HUES48 (cell line): ENCODE measurements around the gene CELF4.

Experiments
- H3K27ac ChIP-seq: one replicate; pipeline ENCODE4 v1.7.0; 2013; ENCODE audit warnings: low read depth, low read length, inconsistent platforms
- H3K27me3 ChIP-seq: 2 replicates; pipeline ENCODE4 v1.6.1; 2013; ENCODE audit warnings: mild to moderate bottlenecking, low read length; ENCODE audit not compliant: control insufficient read depth, insufficient read depth
- H3K36me3 ChIP-seq: 2 replicates; pipeline ENCODE4 v1.6.1; 2013; ENCODE audit warnings: low read length; ENCODE audit not compliant: control insufficient read depth, insufficient read depth
- H3K4me1 ChIP-seq: 2 replicates; pipeline ENCODE4 v1.6.1; 2013; ENCODE audit warnings: mild to moderate bottlenecking, low read length; ENCODE audit not compliant: control insufficient read depth, insufficient read depth
- H3K4me3 ChIP-seq: 2 replicates; pipeline ENCODE4 v1.5.1; 2013; ENCODE audit warnings: mild to moderate bottlenecking, low read depth, low read length
- H3K9ac ChIP-seq: 2 replicates; pipeline ENCODE4 v1.6.1; 2013; ENCODE audit warnings: mild to moderate bottlenecking, low read depth, low read length, moderate library complexity
- H3K9me3 ChIP-seq: 2 replicates; pipeline ENCODE4 v1.6.1; 2013; ENCODE audit warnings: low read length; ENCODE audit not compliant: control insufficient read depth, insufficient read depth

CELF4 gene

GRCh38 chr18:37285825-37286224 is 279.8 kb downstream of the CELF4 start:
- no peaks in the 10 kb centered on the region for H3K36me3 ChIP-seq
- no peaks in the 10 kb centered on the region for H3K4me1 ChIP-seq
- no peak overlapping the region for H3K27ac ChIP-seq
- H3K9ac ChIP-seq = no peak overlapping the region
- H3K27me3 ChIP-seq = no peaks in the 10 kb centered on the region
- H3K4me3 ChIP-seq = no peak overlapping the region
- no peaks in the 10 kb centered on the region for H3K9me3 ChIP-seq

- Histone ChIP-seq H3K4me3 (no peak overlapping the region), H3K9me3 (no peaks in the 10 kb centered on the region), H3K27me3 (no peaks in the 10 kb centered on the region), H3K4me1 (no peaks in the 10 kb centered on the region), H3K27ac (no peak overlapping the region), H3K9ac (no peak overlapping the region), H3K36me3 (no peaks in the 10 kb centered on the region)
Observed at GRCh38 chr18:37284260-37284659, 281.3 kb downstream of the CELF4 start.

GRCh38 chr18:37282386-37283037 is 283.1 kb downstream of the CELF4 start:
- H3K36me3 ChIP-seq = no peaks in the 10 kb centered on the region
- no peak overlapping the region for H3K4me3 ChIP-seq
- H3K9me3 ChIP-seq = no peaks in the 10 kb centered on the region
- no peak overlapping the region for H3K9ac ChIP-seq
- H3K4me1 ChIP-seq = no peaks in the 10 kb centered on the region
- H3K27ac ChIP-seq = no peak overlapping the region
- H3K27me3 ChIP-seq = no peaks in the 10 kb centered on the region

GRCh38 chr18:37280701-37281393 is 284.8 kb downstream of the CELF4 start:
- H3K27me3 ChIP-seq = peaks cover 3% of the 10 kb centered on the region; the same call in 1 of the 2 replicates
- no peaks in the 10 kb centered on the region for H3K36me3 ChIP-seq
- no peak overlapping the region for H3K27ac ChIP-seq
- H3K4me3 ChIP-seq = no peak overlapping the region
- H3K4me1 ChIP-seq = no peaks in the 10 kb centered on the region
- H3K9me3 ChIP-seq = no peaks in the 10 kb centered on the region
- no peak overlapping the region for H3K9ac ChIP-seq

- H3K27me3 ChIP-seq = peaks cover 8% of the 10 kb centered on the region
- no peak overlapping the region for H3K9ac ChIP-seq
Observed at GRCh38 chr18:37277804-37278203, 287.8 kb downstream of the CELF4 start.

GRCh38 chr18:37276111-37276890 is 289.3 kb downstream of the CELF4 start:
- Histone ChIP-seq H3K4me1 (no peaks in the 10 kb centered on the region), H3K9ac (no peak overlapping the region), H3K27ac (no peak overlapping the region), H3K27me3 (peaks cover 8% of the 10 kb centered on the region), H3K4me3 (no peak overlapping the region), H3K9me3 (no peaks in the 10 kb centered on the region), H3K36me3 (no peaks in the 10 kb centered on the region)

More at GRCh38 chr18:37277804-37278203, 287.8 kb downstream of the CELF4 start:
- no peaks in the 10 kb centered on the region for H3K9me3 ChIP-seq
- no peaks in the 10 kb centered on the region for H3K4me1 ChIP-seq
- H3K27ac ChIP-seq = no peak overlapping the region
- H3K36me3 ChIP-seq = no peaks in the 10 kb centered on the region
- no peak overlapping the region for H3K4me3 ChIP-seq

- Histone ChIP-seq H3K27ac (no peak overlapping the region), H3K4me3 (peak overlapping the region; percentile 30; the same call in 1 of the 2 replicates), H3K36me3 (no peaks in the 10 kb centered on the region), H3K27me3 (peaks cover 8% of the 10 kb centered on the region), H3K4me1 (no peaks in the 10 kb centered on the region), H3K9me3 (no peaks in the 10 kb centered on the region), H3K9ac (no peak overlapping the region)
Observed at GRCh38 chr18:37275237-37275741, 290.3 kb downstream of the CELF4 start.

GRCh38 chr18:37274309-37275236 is 291.0 kb downstream of the CELF4 start:
- H3K4me1 ChIP-seq = no peaks in the 10 kb centered on the region
- no peaks in the 10 kb centered on the region for H3K9me3 ChIP-seq
- H3K27me3 ChIP-seq = peaks cover 8% of the 10 kb centered on the region
- no peak overlapping the region for H3K9ac ChIP-seq
- peak overlapping the region; percentile 30; the same call in 1 of the 2 replicates for H3K4me3 ChIP-seq
- H3K36me3 ChIP-seq = no peaks in the 10 kb centered on the region
- H3K27ac ChIP-seq = no peak overlapping the region

GRCh38 chr18:37272841-37273240 is 292.8 kb downstream of the CELF4 start:
- Histone ChIP-seq H3K9ac (no peak overlapping the region), H3K27ac (no peak overlapping the region), H3K27me3 (peaks cover 8% of the 10 kb centered on the region), H3K4me3 (no peak overlapping the region), H3K9me3 (no peaks in the 10 kb centered on the region), H3K36me3 (no peaks in the 10 kb centered on the region), H3K4me1 (no peaks in the 10 kb centered on the region)

- Histone ChIP-seq H3K4me3 (no peak overlapping the region), H3K27ac (no peak overlapping the region), H3K36me3 (no peaks in the 10 kb centered on the region), H3K27me3 (peaks cover 8% of the 10 kb centered on the region), H3K9me3 (no peaks in the 10 kb centered on the region), H3K4me1 (no peaks in the 10 kb centered on the region), H3K9ac (no peak overlapping the region)
Observed at GRCh38 chr18:37272226-37272625, 293.4 kb downstream of the CELF4 start.
